Psoas muscle (tissue), 8 donors: ENCODE measurements around the gene DNAAF3. TPM values are rescaled to one million over a fixed set of nuclear protein-coding genes. Genes with fewer than 3 reads are reported as not detected.

Source experiments
- ATAC-seq, 4 donors: fragments of 200-7000 bp; cut with Tn5 transposase; one replicate each; pipeline ENCODE4 v1.9.1; 2020; ENCODE audit warnings: moderate library complexity in 3 of 4, mild to moderate bottlenecking in 2 of 4
- DNase-seq, 2 donors: peaks; one replicate each; pipeline ENCODE4 v3.0.0-alpha.2; 2020
- H3K27ac ChIP-seq: fragments of 200-600 bp; one replicate; pipeline ENCODE4 v1.8.0; 2022
- H3K27me3 ChIP-seq, 3 donors: fragments of 200-600 bp in 1 of 3; one replicate each; pipeline versions ENCODE4 v1.6.1 to v1.8.0; 2013 to 2022; ENCODE audit warnings: low read length in 2 of 3, mild to moderate bottlenecking in 2 of 3, moderate library complexity in 1 of 3; ENCODE audit not compliant: insufficient read depth in 3 of 3
- H3K36me3 ChIP-seq, 2 donors: fragments of 200-600 bp in 1 of 2; one replicate each; pipeline versions ENCODE4 v1.6.1 to v1.8.0; 2013 to 2022; ENCODE audit warnings: low read depth in 1 of 2, mild to moderate bottlenecking in 1 of 2, moderate library complexity in 1 of 2; ENCODE audit not compliant: insufficient read depth in 1 of 2
- H3K4me1 ChIP-seq: fragments of 200-600 bp; one replicate; pipeline ENCODE4 v1.8.0; 2022
- H3K4me3 ChIP-seq: fragments of 200-600 bp; one replicate; pipeline ENCODE4 v1.8.0; 2022; ENCODE audit warnings: mild to moderate bottlenecking
- H3K9me3 ChIP-seq: fragments of 200-600 bp; one replicate; pipeline ENCODE4 v1.8.0; 2022
- CTCF ChIP-seq: fragments of 200-600 bp; IDR thresholded peaks from one replicate; pipeline ENCODE4 v1.8.0; 2022; ENCODE audit warnings: antibody characterized with exemption
- WGBS, 3 donors: extraction: QIAGEN DNeasy Blood & Tissue Kit; methylation state at CpG; one replicate each; pipeline versions ENCODE4 v1.1.6 to v1.1.7; 2013; 5-methylcytosine and 5-hydroxymethylcytosine counted together
- intact Hi-C, 2 donors: fragments of 100-400 bp; cut with DNase I; formaldehyde crosslinking; loops; one replicate each; pipeline versions ENCODE4 v1.11.0 to v1.14.2; 2022
- polyA plus RNA-seq, 3 donors: library from polyadenylated mRNA; stranded (reverse); fragments of 200-250 nt; gene quantifications; one replicate each; pipeline ENCODE4 v1.2.3, GENCODE V29; 2013
- total RNA-seq, 4 donors: library from RNA; stranded (reverse); fragmentation: NEBNext Ultra II Directional in 2 of 4; extraction: Animal tissue kit (Norgen Biotek cat#: 25700) in 2 of 4; gene quantifications; one replicate each; pipeline versions ENCODE4 v1.2.1 to v1.2.4, GENCODE V29; 2021 to 2023
- donor health status: healthy with polysubstance abuse.
- donor health status: DM: no; HTN: no; CAD: no; lungs with moderate emphysema.
- donor health status: Bipolar disorder and iron deficiency.
- donor health status: healthy.
- donor health status: DM: yes; HTN: yes; CAD: no.
- donor health status: DM: no; HTN: no; CAD: no.
- donor health status: DM: no; HTN: no; CAD: no.
- donor health status: DM: yes; HTN: yes; CAD: no.

DNAAF3 gene
- total and polyA plus RNA-seq, 7 donors = 0.06 to 0.47 (median 0.34) TPM; not detected in 4

- TF ChIP-seq CTCF = peak; percentile 40
- WGBS, 3 donors = 1% methylated on average over 30 to 34 of the region's 34 CpGs
- Histone ChIP-seq H3K36me3 (no peaks in the 10 kb centered on the region), H3K27ac (no peak overlapping the region), H3K4me1 (peaks cover 8% of the 10 kb centered on the region), H3K27me3 (peaks cover 0 to 61% (median 4%) of the 10 kb centered on the region in 3 donors), H3K9me3 (no peaks in the 10 kb centered on the region), H3K4me3 (peak overlapping the region; percentile 62)
- DNase-seq (peak; percentile 64 to 81), ATAC-seq (peak; percentile 80 to 91 (median 82))
- intact Hi-C loops = no loop called here
These were observed 372 bp downstream of the DNAAF3 start for GRCh38 chr19:55165952-55166529.

- no peaks in the 10 kb centered on the region for H3K36me3 ChIP-seq
- H3K27me3 ChIP-seq = peaks cover 0 to 32% (median 4%) of the 10 kb centered on the region in 3 donors
- TF ChIP-seq CTCF = no peak
- H3K4me3 ChIP-seq = no peak overlapping the region
- ATAC-seq (no peak), DNase-seq (peak in 1 of 2 donors; percentile 50)
- WGBS, 3 donors = 25 to 29% (median 26%) methylated on average over 53 to 61 of the region's 61 CpGs
- H3K9me3 ChIP-seq = no peaks in the 10 kb centered on the region
- H3K27ac ChIP-seq = no peak overlapping the region
- intact Hi-C loops = loop anchor here (2.0 kb wide), 2 partner anchors 73 to 75 kb away; no protein-coding TSS in a partner anchor
- H3K4me1 ChIP-seq = peaks cover 3% of the 10 kb centered on the region
These were observed 4.7 kb downstream of the DNAAF3 start for GRCh38 chr19:55161571-55162322.

GRCh38 chr19:55160986-55161365 is 5.4 kb downstream of the DNAAF3 start:
- H3K36me3 ChIP-seq = no peaks in the 10 kb centered on the region
- no peak for DNase-seq
- H3K27ac ChIP-seq = no peak overlapping the region
- H3K4me3 ChIP-seq = no peak overlapping the region
- H3K9me3 ChIP-seq = no peaks in the 10 kb centered on the region
- no peak for TF ChIP-seq CTCF
- H3K4me1 ChIP-seq = no peaks in the 10 kb centered on the region
- H3K27me3 ChIP-seq = peaks cover 0 to 33% (median 4%) of the 10 kb centered on the region in 3 donors
- intact Hi-C loops = loop anchor here (2.0 kb wide), 2 partner anchors 72 to 74 kb away; no protein-coding TSS in a partner anchor
- no peak for ATAC-seq
- WGBS, 3 donors = 13 to 19% (median 18%) methylated on average over 22 to 32 of the region's 32 CpGs

- Histone ChIP-seq H3K36me3 (no peaks in the 10 kb centered on the region), H3K4me1 (no peaks in the 10 kb centered on the region), H3K27me3 (peaks cover 0 to 33% (median 4%) of the 10 kb centered on the region in 3 donors), H3K27ac (no peak overlapping the region), H3K9me3 (no peaks in the 10 kb centered on the region), H3K4me3 (no peak overlapping the region)
- ATAC-seq = peak; percentile 80 to 84 (median 83)
- peak; percentile 84 to 92 for DNase-seq
- peak; percentile 70 for TF ChIP-seq CTCF
- intact Hi-C loops = loop anchor here (2.0 kb wide), 2 partner anchors 72 to 74 kb away; no protein-coding TSS in a partner anchor
- 4 to 5% (median 5%) methylated on average over 29 to 33 of the region's 33 CpGs for WGBS, 3 donors
These were observed 6.1 kb downstream of the DNAAF3 start for GRCh38 chr19:55160128-55160985.
